ENCODE results near the gene MOK.

GRCh38 chr14:102195446-102195845, 109.5 kb downstream of the MOK start:
- TF ChIP-seq, protein P1, sequence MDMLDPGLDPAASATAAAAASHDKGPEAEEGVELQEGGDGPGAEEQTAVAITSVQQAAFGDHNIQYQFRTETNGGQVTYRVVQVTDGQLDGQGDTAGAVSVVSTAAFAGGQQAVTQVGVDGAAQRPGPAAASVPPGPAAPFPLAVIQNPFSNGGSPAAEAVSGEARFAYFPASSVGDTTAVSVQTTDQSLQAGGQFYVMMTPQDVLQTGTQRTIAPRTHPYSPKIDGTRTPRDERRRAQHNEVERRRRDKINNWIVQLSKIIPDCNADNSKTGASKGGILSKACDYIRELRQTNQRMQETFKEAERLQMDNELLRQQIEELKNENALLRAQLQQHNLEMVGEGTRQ (IDR thresholded peaks at IDR 0.05; ENCODE audit: low read depth, low read length) = no peak
- TF ChIP-seq MXI1 (IDR thresholded peaks at IDR 0.05; ENCODE audit: borderline replicate concordance, low read depth, low read length) (no peak), POLR2A (IDR thresholded peaks at IDR 0.05; ENCODE audit: low read depth, low read length) (no peak), BHLHE40 (IDR thresholded peaks at IDR 0.05; ENCODE audit: low read depth, low read length) (no peak)
